ENCODE data around the gene SAP30. TPM values are rescaled to one million over a fixed set of nuclear protein-coding genes. Genes with fewer than 3 reads are reported as not detected.
A peak's percentile ranks its signal among the peaks of the same experiment; 100 is the strongest.

SAP30 gene
- polyA plus RNA-seq, 1 donor from 2014 or later = 58.3 TPM

DNA sequence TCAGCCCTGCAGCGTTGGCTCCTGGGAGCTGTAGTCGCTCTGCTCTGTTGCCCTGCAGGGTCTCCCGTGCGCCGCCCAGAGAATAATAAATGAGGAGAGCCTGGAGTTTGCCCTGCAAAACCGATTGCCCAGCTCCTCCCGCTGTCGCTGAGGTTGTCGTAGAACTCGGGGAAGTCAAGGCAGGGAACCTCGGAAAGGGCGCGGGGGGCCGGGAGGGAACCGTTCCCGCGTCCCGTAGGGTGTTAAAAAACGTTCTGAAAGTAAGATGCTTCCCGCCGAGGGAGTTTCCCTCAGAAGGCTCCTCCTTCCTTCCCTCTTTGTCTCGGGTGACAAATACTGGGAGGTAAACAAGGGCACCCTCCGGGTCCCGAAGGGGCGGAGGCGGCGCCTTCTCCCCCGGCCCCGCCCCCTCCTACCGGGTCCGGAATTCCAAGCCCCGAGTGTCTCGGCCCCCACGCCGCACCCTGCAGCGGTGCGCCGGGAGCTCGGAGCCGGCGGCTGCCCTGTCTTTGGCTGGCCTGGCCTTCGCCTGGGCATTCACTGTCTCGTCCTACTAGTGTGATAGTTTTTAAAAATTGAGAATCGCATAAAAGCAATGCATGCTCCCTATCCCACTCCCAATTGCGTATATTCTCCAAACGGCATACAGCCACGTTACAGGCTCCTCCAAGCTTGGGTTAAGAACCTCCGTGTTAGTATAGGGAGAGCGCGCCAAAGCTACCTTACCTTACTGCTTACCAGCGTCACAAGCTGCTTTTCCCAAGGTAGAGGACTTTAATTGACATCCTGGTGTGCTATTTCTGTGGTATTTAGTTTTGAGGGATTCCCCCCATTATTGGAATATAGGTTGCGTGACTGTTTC, 35.6 kb upstream of the SAP30 start:
- H3K9me2 ChIP-seq (ENCODE audit: insufficient read depth, low read length) = no peaks in the 10 kb centered on the region
- peaks cover 30% of the 10 kb centered on the region for H3K79me2 ChIP-seq (replicated peaks; ENCODE audit: insufficient read depth, low read length)
- no peaks in the 10 kb centered on the region for H4K20me1 ChIP-seq (ENCODE audit: insufficient read depth)
- peaks cover 3% of the 10 kb centered on the region for H3K36me3 ChIP-seq (ENCODE audit: insufficient read depth, low read length)
- H3K9ac ChIP-seq (ENCODE audit: low read length) = peak overlapping the region; percentile 54
- TF ChIP-seq, protein P1, sequence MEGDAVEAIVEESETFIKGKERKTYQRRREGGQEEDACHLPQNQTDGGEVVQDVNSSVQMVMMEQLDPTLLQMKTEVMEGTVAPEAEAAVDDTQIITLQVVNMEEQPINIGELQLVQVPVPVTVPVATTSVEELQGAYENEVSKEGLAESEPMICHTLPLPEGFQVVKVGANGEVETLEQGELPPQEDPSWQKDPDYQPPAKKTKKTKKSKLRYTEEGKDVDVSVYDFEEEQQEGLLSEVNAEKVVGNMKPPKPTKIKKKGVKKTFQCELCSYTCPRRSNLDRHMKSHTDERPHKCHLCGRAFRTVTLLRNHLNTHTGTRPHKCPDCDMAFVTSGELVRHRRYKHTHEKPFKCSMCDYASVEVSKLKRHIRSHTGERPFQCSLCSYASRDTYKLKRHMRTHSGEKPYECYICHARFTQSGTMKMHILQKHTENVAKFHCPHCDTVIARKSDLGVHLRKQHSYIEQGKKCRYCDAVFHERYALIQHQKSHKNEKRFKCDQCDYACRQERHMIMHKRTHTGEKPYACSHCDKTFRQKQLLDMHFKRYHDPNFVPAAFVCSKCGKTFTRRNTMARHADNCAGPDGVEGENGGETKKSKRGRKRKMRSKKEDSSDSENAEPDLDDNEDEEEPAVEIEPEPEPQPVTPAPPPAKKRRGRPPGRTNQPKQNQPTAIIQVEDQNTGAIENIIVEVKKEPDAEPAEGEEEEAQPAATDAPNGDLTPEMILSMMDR (IDR thresholded peaks at IDR 0.05; ENCODE audit: poor library complexity, severe bottlenecking) = no peak
- TF ChIP-seq EZH2 (IDR thresholded peaks at IDR 0.05; ENCODE audit: borderline replicate concordance, insufficient read depth, low read length, poor library complexity, severe bottlenecking) = no peak
- TF ChIP-seq POLR2AphosphoS5 (IDR thresholded peaks at IDR 0.05) = peak; percentile 49
- TF ChIP-seq MXI1 (conservative IDR thresholded peaks at IDR 0.05; ENCODE audit: poor library complexity, severe bottlenecking) = peak; percentile 74
- TF ChIP-seq, protein P2, sequence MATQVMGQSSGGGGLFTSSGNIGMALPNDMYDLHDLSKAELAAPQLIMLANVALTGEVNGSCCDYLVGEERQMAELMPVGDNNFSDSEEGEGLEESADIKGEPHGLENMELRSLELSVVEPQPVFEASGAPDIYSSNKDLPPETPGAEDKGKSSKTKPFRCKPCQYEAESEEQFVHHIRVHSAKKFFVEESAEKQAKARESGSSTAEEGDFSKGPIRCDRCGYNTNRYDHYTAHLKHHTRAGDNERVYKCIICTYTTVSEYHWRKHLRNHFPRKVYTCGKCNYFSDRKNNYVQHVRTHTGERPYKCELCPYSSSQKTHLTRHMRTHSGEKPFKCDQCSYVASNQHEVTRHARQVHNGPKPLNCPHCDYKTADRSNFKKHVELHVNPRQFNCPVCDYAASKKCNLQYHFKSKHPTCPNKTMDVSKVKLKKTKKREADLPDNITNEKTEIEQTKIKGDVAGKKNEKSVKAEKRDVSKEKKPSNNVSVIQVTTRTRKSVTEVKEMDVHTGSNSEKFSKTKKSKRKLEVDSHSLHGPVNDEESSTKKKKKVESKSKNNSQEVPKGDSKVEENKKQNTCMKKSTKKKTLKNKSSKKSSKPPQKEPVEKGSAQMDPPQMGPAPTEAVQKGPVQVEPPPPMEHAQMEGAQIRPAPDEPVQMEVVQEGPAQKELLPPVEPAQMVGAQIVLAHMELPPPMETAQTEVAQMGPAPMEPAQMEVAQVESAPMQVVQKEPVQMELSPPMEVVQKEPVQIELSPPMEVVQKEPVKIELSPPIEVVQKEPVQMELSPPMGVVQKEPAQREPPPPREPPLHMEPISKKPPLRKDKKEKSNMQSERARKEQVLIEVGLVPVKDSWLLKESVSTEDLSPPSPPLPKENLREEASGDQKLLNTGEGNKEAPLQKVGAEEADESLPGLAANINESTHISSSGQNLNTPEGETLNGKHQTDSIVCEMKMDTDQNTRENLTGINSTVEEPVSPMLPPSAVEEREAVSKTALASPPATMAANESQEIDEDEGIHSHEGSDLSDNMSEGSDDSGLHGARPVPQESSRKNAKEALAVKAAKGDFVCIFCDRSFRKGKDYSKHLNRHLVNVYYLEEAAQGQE (IDR thresholded peaks at IDR 0.05; ENCODE audit: borderline replicate concordance) = peak; percentile 25
- TF ChIP-seq TAF1 (IDR thresholded peaks at IDR 0.05; ENCODE audit: low read depth) = no peak
- TF ChIP-seq EP300 (conservative IDR thresholded peaks at IDR 0.05; ENCODE audit: poor library complexity, severe bottlenecking) = no peak
- no peak for TF ChIP-seq RAD21 (conservative IDR thresholded peaks at IDR 0.05)
- peak; percentile 19 for TF ChIP-seq SMC3 (conservative IDR thresholded peaks at IDR 0.05; ENCODE audit: poor library complexity)
- peak overlapping the region; percentile 57 for H2AFZ ChIP-seq (ENCODE audit: low read depth, low read length)
- peaks cover 10% of the 10 kb centered on the region for H3F3A ChIP-seq (ENCODE audit: insufficient read depth, low read length, poor library complexity, severe bottlenecking)
- no peaks in the 10 kb centered on the region for H3K9me3 ChIP-seq (ENCODE audit: low read length)
- peak overlapping the region; percentile 93 for H3K4me3 ChIP-seq (ENCODE audit: low read length)
- H3K4me2 ChIP-seq (ENCODE audit: low read length) = peak overlapping the region; percentile 89
- no peaks in the 10 kb centered on the region for H3K27me3 ChIP-seq (ENCODE audit: insufficient read depth, low read depth, low read length)
- peak overlapping the region; percentile 26 for H3K27ac ChIP-seq (ENCODE audit: low read length)

DNA sequence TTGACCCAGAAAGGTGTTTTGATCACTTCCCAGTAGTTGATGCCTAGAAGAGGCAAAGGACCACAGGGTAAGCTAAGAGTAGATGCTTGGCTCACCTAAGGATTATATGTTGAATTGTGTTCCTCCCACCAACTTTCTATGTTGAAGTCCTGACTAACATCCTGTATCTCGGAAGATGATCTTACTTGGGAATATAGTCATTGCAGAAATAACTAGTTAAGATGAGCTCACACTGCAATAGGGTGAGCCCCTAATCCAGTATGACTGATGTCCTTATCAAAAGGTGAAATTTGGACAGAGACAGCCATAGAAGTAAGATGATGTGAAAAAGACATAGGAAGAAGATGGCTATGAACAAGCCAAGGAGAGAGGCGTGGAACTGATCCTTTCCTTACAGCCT, 33.3 kb upstream of the SAP30 start:
- Histone ChIP-seq H3K9me3 (ENCODE audit: low read length) (no peaks in the 10 kb centered on the region), H3K4me2 (ENCODE audit: low read length) (no peak overlapping the region), H3K4me3 (ENCODE audit: low read length) (no peak overlapping the region), H3K36me3 (ENCODE audit: insufficient read depth, low read length) (no peaks in the 10 kb centered on the region), H3K9ac (ENCODE audit: low read length) (no peak overlapping the region), H3K27ac (ENCODE audit: low read length) (no peak overlapping the region), H4K20me1 (ENCODE audit: insufficient read depth) (no peaks in the 10 kb centered on the region), H2AFZ (ENCODE audit: low read depth, low read length) (no peak overlapping the region), H3K79me2 (replicated peaks; ENCODE audit: insufficient read depth, low read length) (peaks cover 9% of the 10 kb centered on the region), H3K27me3 (ENCODE audit: insufficient read depth, low read depth, low read length) (no peaks in the 10 kb centered on the region), H3K9me2 (ENCODE audit: insufficient read depth, low read length) (no peaks in the 10 kb centered on the region), H3F3A (ENCODE audit: insufficient read depth, low read length, poor library complexity, severe bottlenecking) (peaks cover 10% of the 10 kb centered on the region)
- TF ChIP-seq RAD21 (conservative IDR thresholded peaks at IDR 0.05) (no peak), EZH2 (IDR thresholded peaks at IDR 0.05; ENCODE audit: borderline replicate concordance, insufficient read depth, low read length, poor library complexity, severe bottlenecking) (no peak), EP300 (conservative IDR thresholded peaks at IDR 0.05; ENCODE audit: poor library complexity, severe bottlenecking) (no peak), TAF1 (IDR thresholded peaks at IDR 0.05; ENCODE audit: low read depth) (no peak), MXI1 (conservative IDR thresholded peaks at IDR 0.05; ENCODE audit: poor library complexity, severe bottlenecking) (no peak), SMC3 (conservative IDR thresholded peaks at IDR 0.05; ENCODE audit: poor library complexity) (no peak), POLR2AphosphoS5 (IDR thresholded peaks at IDR 0.05) (no peak)
- TF ChIP-seq, protein P2 (IDR thresholded peaks at IDR 0.05; ENCODE audit: borderline replicate concordance) = no peak
- TF ChIP-seq, protein P1 (IDR thresholded peaks at IDR 0.05; ENCODE audit: poor library complexity, severe bottlenecking) = no peak

Data from neural cell (in vitro differentiated cells).